Measurements from ENCODE around the gene CDH13. TPM values are rescaled to one million over a fixed set of nuclear protein-coding genes. Genes with fewer than 3 reads are reported as not detected.

CDH13 gene
- total and polyA plus RNA-seq, 9 donors, result 1.9 to 34.2 (median 4.8) TPM

- TF ChIP-seq CTCF (IDR thresholded peaks at IDR 0.05) (no peak), POLR2A (IDR thresholded peaks at IDR 0.05) (peak; percentile 44)
- Histone ChIP-seq H3K4me3 (peak within 1 kb of the TSS; percentile 72), H3K27me3 (no peaks in the 10 kb centered on the region), H3K9me3 (no peaks in the 10 kb centered on the region), H3K4me1 (ENCODE audit: insufficient read depth) (peaks cover 9% of the 10 kb centered on the region), H3K27ac (peak within 1 kb of the TSS; percentile 30 to 64), H3K36me3 (no peaks in the 10 kb centered on the region)
- intact Hi-C loops (cut with DNase I), result no loop called here
- peak; percentile 92 to 96 (median 94) for DNase-seq
- 1% methylated on average over 53 to 76 of the region's 76 CpGs for WGBS, 3 donors
Measured at GRCh38 chr16:83807710-83808572, 1181.2 kb downstream of the CDH13 start, which contains the start of gene HSBP1. Gene HSBP1, plus strand, starts transcription at chr16:83807978. Its CDS starts 99 bp downstream, at chr16:83808077.

- Histone ChIP-seq H3K36me3 (no peaks in the 10 kb centered on the region), H3K27me3 (no peaks in the 10 kb centered on the region), H3K4me3 (peak overlapping the region; percentile 72), H3K4me1 (ENCODE audit: insufficient read depth) (peaks cover 10% of the 10 kb centered on the region), H3K27ac (peak overlapping the region in 1 of 2 donors; percentile 64), H3K9me3 (no peaks in the 10 kb centered on the region)
- TF ChIP-seq EP300 (IDR thresholded peaks at IDR 0.05), result no peak
- TF ChIP-seq CTCF (IDR thresholded peaks at IDR 0.05), result no peak
- no peak for TF ChIP-seq POLR2A (IDR thresholded peaks at IDR 0.05)
- intact Hi-C loops (cut with DNase I), result no loop called here
- no peak for DNase-seq
- WGBS, 3 donors, result 8 to 12% (median 12%) methylated on average over 11 of the region's 11 CpGs
Measured at GRCh38 chr16:83808573-83809014, 1181.8 kb downstream of the CDH13 start.

GRCh38 chr16:83809092-83809491, 1182.3 kb downstream of the CDH13 start:
- H3K4me1 ChIP-seq (ENCODE audit: insufficient read depth), result peaks cover 10% of the 10 kb centered on the region
- TF ChIP-seq POLR2A (IDR thresholded peaks at IDR 0.05) (no peak), CTCF (IDR thresholded peaks at IDR 0.05) (no peak), EP300 (IDR thresholded peaks at IDR 0.05) (no peak)
- H3K9me3 ChIP-seq, result no peaks in the 10 kb centered on the region
- no peaks in the 10 kb centered on the region for H3K27me3 ChIP-seq
- no peak for DNase-seq
- intact Hi-C loops (cut with DNase I), result no loop called here
- H3K4me3 ChIP-seq, result peak overlapping the region; percentile 72
- WGBS, 3 donors, result 78 to 81% (median 79%) methylated on average over 13 of the region's 13 CpGs
- no peak overlapping the region for H3K27ac ChIP-seq
- no peaks in the 10 kb centered on the region for H3K36me3 ChIP-seq

GRCh38 chr16:83810901-83811300, 1184.1 kb downstream of the CDH13 start:
- DNase-seq, result no peak
- H3K4me1 ChIP-seq (ENCODE audit: insufficient read depth), result peaks cover 13% of the 10 kb centered on the region
- no peak overlapping the region for H3K27ac ChIP-seq
- H3K36me3 ChIP-seq, result no peaks in the 10 kb centered on the region
- TF ChIP-seq EP300 (IDR thresholded peaks at IDR 0.05) (no peak), CTCF (IDR thresholded peaks at IDR 0.05) (no peak), POLR2A (IDR thresholded peaks at IDR 0.05) (no peak)
- H3K9me3 ChIP-seq, result no peaks in the 10 kb centered on the region
- intact Hi-C loops (cut with DNase I), result no loop called here
- no peak overlapping the region for H3K4me3 ChIP-seq
- no peaks in the 10 kb centered on the region for H3K27me3 ChIP-seq
- WGBS, 3 donors, result 33 to 56% (median 46%) methylated on average over 1 of the region's 1 CpG
